A673 (cell line): ENCODE results near the gene ATP5PD.

Experiments used
- EZH2 ChIP-seq: fragments of 200-600 bp; sonication (generic); IDR thresholded peaks from 2 replicates; pipeline ENCODE4 v1.6.1; 2017; ENCODE audit warnings: borderline replicate concordance, low read depth, mild to moderate bottlenecking, mixed read lengths, antibody characterized with exemption, low read length; ENCODE audit not compliant: poor library complexity, severe bottlenecking
- TF ChIP-seq, protein P1 (sequence below): fragments of 300-800, 200-600 bp; sonication (generic); conservative IDR thresholded peaks from 2 replicates; pipeline ENCODE4 v1.5.1; 2017; ENCODE audit warnings: low read depth, mild to moderate bottlenecking, antibody characterized with exemption, low read length, moderate library complexity, mixed read lengths

DNA sequence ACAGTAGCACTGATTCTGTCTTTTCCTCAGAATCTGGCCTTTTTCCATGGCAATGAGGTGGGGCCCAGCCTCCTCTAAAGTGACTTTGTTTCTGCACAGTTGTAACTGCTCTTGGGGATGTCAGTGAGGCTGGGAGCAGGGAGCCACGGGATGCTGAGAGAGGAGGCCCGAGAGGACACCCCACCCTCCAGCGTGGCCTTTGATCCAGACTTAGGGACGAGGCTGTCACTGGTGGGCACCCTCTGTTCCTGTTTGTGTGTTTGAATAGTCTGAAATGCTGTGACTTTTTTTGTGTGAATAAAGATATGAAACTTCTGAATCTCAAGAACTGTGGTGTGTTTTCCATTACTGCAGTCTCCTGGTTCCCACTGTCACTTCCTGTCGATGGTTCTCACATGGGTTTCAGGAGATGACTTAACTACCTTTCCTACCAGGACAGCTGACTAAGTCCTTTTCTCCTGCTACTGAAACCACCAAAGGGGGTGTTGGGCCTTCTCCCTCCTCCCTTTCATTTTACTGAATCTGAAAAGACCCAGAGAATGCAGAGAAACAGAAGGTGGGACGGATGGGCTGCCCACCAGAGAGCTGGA lies 18.9 kb upstream of the ATP5PD start:
- TF ChIP-seq, protein P1, sequence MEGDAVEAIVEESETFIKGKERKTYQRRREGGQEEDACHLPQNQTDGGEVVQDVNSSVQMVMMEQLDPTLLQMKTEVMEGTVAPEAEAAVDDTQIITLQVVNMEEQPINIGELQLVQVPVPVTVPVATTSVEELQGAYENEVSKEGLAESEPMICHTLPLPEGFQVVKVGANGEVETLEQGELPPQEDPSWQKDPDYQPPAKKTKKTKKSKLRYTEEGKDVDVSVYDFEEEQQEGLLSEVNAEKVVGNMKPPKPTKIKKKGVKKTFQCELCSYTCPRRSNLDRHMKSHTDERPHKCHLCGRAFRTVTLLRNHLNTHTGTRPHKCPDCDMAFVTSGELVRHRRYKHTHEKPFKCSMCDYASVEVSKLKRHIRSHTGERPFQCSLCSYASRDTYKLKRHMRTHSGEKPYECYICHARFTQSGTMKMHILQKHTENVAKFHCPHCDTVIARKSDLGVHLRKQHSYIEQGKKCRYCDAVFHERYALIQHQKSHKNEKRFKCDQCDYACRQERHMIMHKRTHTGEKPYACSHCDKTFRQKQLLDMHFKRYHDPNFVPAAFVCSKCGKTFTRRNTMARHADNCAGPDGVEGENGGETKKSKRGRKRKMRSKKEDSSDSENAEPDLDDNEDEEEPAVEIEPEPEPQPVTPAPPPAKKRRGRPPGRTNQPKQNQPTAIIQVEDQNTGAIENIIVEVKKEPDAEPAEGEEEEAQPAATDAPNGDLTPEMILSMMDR = no peak
- no peak for TF ChIP-seq EZH2
